ENCODE data around the gene AEN. TPM values are rescaled to one million over a fixed set of nuclear protein-coding genes. Genes with fewer than 3 reads are reported as not detected.
A peak's percentile ranks its signal among the peaks of the same experiment; 100 is the strongest.

Gene AEN
- total and polyA plus RNA-seq, 10 donors, result 12.9 to 40.3 (median 23.5) TPM

GRCh38 chr15:88625943-88626741 lies 5.0 kb downstream of the AEN start:
- Histone ChIP-seq H3K9me3 (no peaks in the 10 kb centered on the region), H3K4me3 (no peak overlapping the region), H3K27me3 (replicated peaks in 1 of 7) (no peaks in the 10 kb centered on the region), H3K4me1 (peaks cover 69 to 100% (median 95%) of the 10 kb centered on the region in 6 donors), H3K27ac (peak overlapping the region; percentile 29 to 99 (median 92)), H3K36me3 (peaks cover 4 to 66% (median 32%) of the 10 kb centered on the region in 6 donors)
- WGBS, 5 donors, result 88 to 94% (median 90%) methylated on average over 15 to 23 of the region's 23 CpGs
- intact Hi-C loops (cut with DNase I; ENCODE audit: low total_unique reads), result loop anchor here (10.0 kb wide), 1 partner anchor 209 kb away; no protein-coding TSS in a partner anchor
- DNase-seq, result no peak
- TF ChIP-seq POLR2A (IDR thresholded peaks at IDR 0.05), result no peak
- TF ChIP-seq POLR2AphosphoS5 (IDR thresholded peaks at IDR 0.05), result peak in 2 of 3 donors; percentile 31 to 38

- peak overlapping the region in 1 of 8 donors; percentile 0 for H3K4me3 ChIP-seq
- H3K36me3 ChIP-seq, result peaks cover 4 to 80% (median 36%) of the 10 kb centered on the region in 6 donors
- no peaks in the 10 kb centered on the region for H3K9me3 ChIP-seq
- DNase-seq, result peak; percentile 87
- H3K4me1 ChIP-seq, result peaks cover 60 to 100% (median 92%) of the 10 kb centered on the region in 6 donors
- intact Hi-C loops (cut with DNase I; ENCODE audit: low total_unique reads), result loop anchor here (10.0 kb wide), 1 partner anchor 207 kb away; no protein-coding TSS in a partner anchor
- H3K27ac ChIP-seq, result peak overlapping the region; percentile 25 to 99 (median 92)
- TF ChIP-seq, protein P1, sequence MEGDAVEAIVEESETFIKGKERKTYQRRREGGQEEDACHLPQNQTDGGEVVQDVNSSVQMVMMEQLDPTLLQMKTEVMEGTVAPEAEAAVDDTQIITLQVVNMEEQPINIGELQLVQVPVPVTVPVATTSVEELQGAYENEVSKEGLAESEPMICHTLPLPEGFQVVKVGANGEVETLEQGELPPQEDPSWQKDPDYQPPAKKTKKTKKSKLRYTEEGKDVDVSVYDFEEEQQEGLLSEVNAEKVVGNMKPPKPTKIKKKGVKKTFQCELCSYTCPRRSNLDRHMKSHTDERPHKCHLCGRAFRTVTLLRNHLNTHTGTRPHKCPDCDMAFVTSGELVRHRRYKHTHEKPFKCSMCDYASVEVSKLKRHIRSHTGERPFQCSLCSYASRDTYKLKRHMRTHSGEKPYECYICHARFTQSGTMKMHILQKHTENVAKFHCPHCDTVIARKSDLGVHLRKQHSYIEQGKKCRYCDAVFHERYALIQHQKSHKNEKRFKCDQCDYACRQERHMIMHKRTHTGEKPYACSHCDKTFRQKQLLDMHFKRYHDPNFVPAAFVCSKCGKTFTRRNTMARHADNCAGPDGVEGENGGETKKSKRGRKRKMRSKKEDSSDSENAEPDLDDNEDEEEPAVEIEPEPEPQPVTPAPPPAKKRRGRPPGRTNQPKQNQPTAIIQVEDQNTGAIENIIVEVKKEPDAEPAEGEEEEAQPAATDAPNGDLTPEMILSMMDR (IDR thresholded peaks at IDR 0.05 in 8 of 11, conservative IDR thresholded peaks at IDR 0.05 in 3 of 11), result no peak
- TF ChIP-seq POLR2AphosphoS5 (IDR thresholded peaks at IDR 0.05), result peak in 1 of 3 donors; percentile 89
- H3K27me3 ChIP-seq (replicated peaks in 1 of 7), result no peaks in the 10 kb centered on the region
- WGBS, 5 donors, result 37 to 61% (median 47%) methylated on average over 1 of the region's 1 CpG
Observed at GRCh38 chr15:88627463-88627862, 6.3 kb downstream of the AEN start.

- Histone ChIP-seq H3K27me3 (replicated peaks in 1 of 7) (no peaks in the 10 kb centered on the region), H3K4me1 (peaks cover 59 to 100% (median 90%) of the 10 kb centered on the region in 6 donors), H3K4me3 (peak overlapping the region in 1 of 8 donors; percentile 0), H3K36me3 (peaks cover 4 to 82% (median 36%) of the 10 kb centered on the region in 6 donors), H3K9me3 (no peaks in the 10 kb centered on the region), H3K27ac (peak overlapping the region in 7 of 8 donors; percentile 34 to 99 (median 96))
- TF ChIP-seq, protein P1 (IDR thresholded peaks at IDR 0.05 in 8 of 11, conservative IDR thresholded peaks at IDR 0.05 in 3 of 11), result no peak
- no peak for TF ChIP-seq POLR2A (IDR thresholded peaks at IDR 0.05)
- no peak for TF ChIP-seq POLR2AphosphoS5 (IDR thresholded peaks at IDR 0.05)
- WGBS, 5 donors, result 91 to 98% (median 95%) methylated on average over 5 of the region's 5 CpGs
- DNase-seq, result peak; percentile 78
- intact Hi-C loops (cut with DNase I; ENCODE audit: low total_unique reads), result loop anchor here (10.0 kb wide), 1 partner anchor 207 kb away; no protein-coding TSS in a partner anchor
Observed at GRCh38 chr15:88628018-88628654, 7.0 kb downstream of the AEN start.

DNA sequence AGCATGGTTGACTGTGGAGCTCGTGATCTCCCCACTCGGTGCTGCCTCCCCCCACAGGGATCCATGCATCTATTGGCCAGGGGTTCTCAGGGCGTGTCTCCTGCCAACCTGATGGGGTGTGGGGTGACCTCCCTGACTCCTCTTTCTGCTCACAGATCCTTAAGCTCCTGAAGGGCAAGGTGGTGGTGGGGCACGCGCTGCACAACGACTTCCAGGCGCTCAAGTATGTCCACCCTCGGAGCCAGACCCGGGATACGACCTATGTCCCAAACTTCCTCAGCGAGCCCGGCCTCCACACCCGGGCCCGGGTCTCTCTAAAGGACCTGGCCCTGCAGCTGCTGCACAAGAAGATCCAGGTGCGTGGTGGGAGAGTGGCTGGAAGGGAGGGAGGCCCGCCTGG lies 7.9 kb downstream of the AEN start:
- Histone ChIP-seq H3K27me3 (replicated peaks in 1 of 7) (no peaks in the 10 kb centered on the region), H3K4me3 (no peak overlapping the region), H3K4me1 (peaks cover 51 to 98% (median 88%) of the 10 kb centered on the region in 6 donors), H3K9me3 (no peaks in the 10 kb centered on the region), H3K27ac (peak overlapping the region; percentile 32 to 99 (median 96)), H3K36me3 (peaks cover 4 to 78% (median 36%) of the 10 kb centered on the region in 6 donors)
- WGBS, 5 donors, result 88 to 96% (median 89%) methylated on average over 6 to 16 of the region's 16 CpGs
- intact Hi-C loops (cut with DNase I; ENCODE audit: low total_unique reads), result loop anchor here (10.0 kb wide), 1 partner anchor 206 kb away; no protein-coding TSS in a partner anchor
- DNase-seq, result peak; percentile 78
- TF ChIP-seq, protein P1 (IDR thresholded peaks at IDR 0.05 in 8 of 11, conservative IDR thresholded peaks at IDR 0.05 in 3 of 11), result no peak
- TF ChIP-seq POLR2A (IDR thresholded peaks at IDR 0.05) (no peak), POLR2AphosphoS5 (IDR thresholded peaks at IDR 0.05) (peak in 1 of 3 donors; percentile 19)

All from spleen (tissue), 11 donors.